Mononuclear cell (primary cell): ENCODE results near the gene AGRN. TPM values are rescaled to one million over a fixed set of nuclear protein-coding genes. Genes with fewer than 3 reads are reported as not detected.
"Not testable (repeated sequence)": the region's sequence is repeated elsewhere in the genome, so short reads cannot be mapped to it uniquely, and the experiment has no call there.

Experiments used
- H3K27me3 ChIP-seq: 2 replicates; pipeline ENCODE4 v1.6.0; 2011; ENCODE audit warnings: low read length, control low read depth; ENCODE audit not compliant: insufficient read depth
- H3K4me1 ChIP-seq: 2 replicates; pipeline ENCODE4 v1.5.1; 2011; ENCODE audit warnings: mild to moderate bottlenecking, low read length, control low read depth; ENCODE audit not compliant: insufficient read depth
- H3K4me3 ChIP-seq: 2 replicates; pipeline ENCODE4 v1.5.1; 2011; ENCODE audit warnings: mild to moderate bottlenecking, low read length, moderate library complexity
- H3K9me3 ChIP-seq: 2 replicates; pipeline ENCODE4 v1.5.1; 2011; ENCODE audit warnings: low read depth, mild to moderate bottlenecking, control low read depth, low read length
- total RNA-seq: library from RNA; depleted of rRNA; stranded (reverse); fragments of >200 nt; gene quantifications from one replicate; pipeline ENCODE4 v1.2.3, GENCODE V29; 2012

The AGRN gene
- total RNA-seq = 2.6 TPM

DNA sequence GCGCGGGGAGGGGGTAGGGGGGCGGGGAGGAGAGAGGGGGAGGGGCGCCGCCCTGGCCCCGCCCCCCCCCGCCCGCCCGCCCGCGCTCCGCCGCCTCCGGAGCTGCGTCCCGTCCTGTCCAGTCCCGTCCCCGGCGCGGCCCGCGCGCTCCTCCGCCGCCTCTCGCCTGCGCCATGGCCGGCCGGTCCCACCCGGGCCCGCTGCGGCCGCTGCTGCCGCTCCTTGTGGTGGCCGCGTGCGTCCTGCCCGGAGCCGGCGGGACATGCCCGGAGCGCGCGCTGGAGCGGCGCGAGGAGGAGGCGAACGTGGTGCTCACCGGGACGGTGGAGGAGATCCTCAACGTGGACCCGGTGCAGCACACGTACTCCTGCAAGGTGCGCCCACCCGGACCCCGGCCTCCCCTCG lies at the start of gene AGRN:
AGRN (plus strand) TSS at position 121 of the 405 bp plus-strand sequence; CDS start at position 174, 53 bp downstream.
- Histone ChIP-seq H3K9me3 (no peaks in the 10 kb centered on the region), H3K4me3 (peak within 1 kb of the TSS; percentile 32)

DNA sequence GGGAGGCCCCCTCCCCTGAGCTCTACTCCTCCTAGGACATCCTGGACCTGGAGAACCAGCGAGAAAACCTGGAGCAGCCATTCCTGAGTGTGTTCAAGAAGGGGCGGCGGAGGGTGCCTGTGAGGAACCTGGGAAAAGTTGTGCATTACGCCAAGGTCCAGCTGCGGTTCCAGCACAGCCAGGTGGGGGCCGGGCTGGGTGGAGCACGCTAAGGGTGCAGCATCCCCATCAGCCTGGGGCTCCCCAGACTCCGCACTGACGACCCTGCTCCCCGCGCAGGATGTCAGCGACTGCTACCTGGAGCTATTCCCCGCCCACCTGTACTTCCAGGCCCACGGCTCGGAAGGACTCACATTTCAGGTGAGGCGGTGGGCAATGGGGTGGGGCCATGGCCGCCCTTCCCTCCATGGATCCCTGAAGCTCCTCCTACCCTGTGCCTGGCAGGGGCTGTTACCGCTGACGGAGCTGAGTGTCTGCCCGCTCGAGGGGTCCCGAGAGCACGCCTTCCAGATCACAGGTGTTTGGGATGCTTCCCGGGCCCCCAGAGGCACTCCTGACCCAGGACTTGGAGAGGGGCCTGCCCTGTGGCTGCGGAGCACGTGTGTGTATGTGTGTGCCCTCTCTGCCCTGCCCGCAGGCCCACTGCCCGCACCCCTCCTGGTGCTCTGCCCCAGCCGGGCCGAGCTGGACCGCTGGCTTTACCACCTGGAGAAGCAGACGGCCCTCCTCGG lies 49.5 kb upstream of the AGRN start:
- Histone ChIP-seq H3K4me1 (peaks cover 19% of the 10 kb centered on the region), H3K4me3 (no peak overlapping the region), H3K9me3 (no peaks in the 10 kb centered on the region), H3K27me3 (peaks cover 6% of the 10 kb centered on the region)

More for the DNA sequence above, at the start of gene AGRN:
- Histone ChIP-seq H3K4me1 (peaks cover 12% of the 10 kb centered on the region), H3K27me3 (peaks cover 4% of the 10 kb centered on the region)

DNA sequence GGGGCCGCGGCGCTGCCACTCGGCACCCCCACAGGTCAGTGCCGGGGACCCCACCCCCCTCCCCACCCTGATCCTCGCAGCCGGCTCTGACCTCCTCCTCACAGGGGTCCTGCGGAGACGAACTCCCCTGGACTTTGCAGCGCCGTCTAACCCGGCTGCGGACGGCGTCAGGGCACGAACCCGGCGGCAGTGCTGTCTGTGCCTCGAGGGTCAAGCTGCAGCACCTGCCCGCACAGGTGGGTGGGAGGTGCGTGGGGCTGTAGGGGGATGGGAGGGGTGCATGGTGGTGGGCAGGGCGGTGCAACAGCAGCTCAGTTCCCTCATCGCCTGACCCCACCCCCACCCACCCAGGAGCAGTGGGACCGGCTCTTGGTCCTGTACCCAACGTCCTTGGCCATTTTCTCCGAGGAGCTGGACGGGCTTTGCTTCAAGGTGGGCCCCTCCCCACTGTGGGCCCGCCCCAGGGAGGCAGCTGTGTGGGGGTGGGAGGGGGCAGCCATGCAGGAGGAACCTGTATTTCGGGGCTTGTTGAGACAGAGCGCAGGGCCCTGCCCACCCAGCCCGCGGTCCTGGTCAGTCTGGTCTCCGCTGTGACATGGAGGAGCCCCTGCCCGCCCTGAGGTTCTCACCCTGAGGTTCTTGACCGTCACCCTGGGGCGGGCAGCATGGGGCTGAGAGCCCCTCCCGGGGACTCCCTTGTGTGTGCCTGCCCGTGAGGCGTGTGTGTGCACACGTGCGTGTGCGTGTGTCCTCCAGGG lies 48.8 kb upstream of the AGRN start:
- H3K4me3 ChIP-seq = no peak overlapping the region
- H3K4me1 ChIP-seq = peaks cover 19% of the 10 kb centered on the region
- peaks cover 6% of the 10 kb centered on the region for H3K27me3 ChIP-seq
- no peaks in the 10 kb centered on the region for H3K9me3 ChIP-seq

DNA sequence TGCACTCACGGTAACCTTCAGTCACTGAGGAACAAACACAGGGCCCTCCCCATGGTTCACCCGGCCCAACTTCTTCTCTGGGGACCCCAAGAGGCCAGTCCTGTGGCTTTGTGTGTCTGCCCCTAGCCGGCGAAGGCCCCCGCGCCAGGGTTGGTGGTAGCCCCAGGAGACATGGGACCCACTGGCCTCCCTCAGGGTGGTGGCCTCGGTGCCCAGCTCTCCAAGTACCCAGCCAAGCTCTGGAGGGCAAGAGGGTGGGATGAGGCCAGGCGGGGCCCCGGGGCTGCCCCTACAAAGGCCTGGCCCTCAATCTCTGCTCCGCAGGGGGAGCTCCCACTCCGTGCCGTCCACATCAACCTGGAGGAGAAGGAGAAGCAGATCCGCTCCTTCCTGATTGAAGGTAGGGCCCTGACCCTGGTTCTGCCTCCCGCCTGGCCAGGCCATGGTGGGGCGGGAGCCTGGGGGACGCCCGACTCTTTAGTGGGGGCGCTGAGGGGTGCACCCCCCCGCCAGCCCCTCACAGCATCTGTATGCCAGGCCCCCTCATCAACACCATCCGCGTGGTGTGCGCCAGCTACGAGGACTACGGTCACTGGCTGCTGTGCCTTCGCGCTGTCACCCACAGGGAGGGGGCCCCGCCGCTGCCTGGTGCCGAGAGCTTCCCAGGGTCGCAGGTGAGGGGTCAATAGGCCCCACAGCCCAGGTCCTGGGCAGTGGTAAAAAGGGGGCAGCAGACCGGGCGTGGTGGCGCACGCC lies 48.0 kb upstream of the AGRN start:
- peaks cover 6% of the 10 kb centered on the region for H3K27me3 ChIP-seq

DNA sequence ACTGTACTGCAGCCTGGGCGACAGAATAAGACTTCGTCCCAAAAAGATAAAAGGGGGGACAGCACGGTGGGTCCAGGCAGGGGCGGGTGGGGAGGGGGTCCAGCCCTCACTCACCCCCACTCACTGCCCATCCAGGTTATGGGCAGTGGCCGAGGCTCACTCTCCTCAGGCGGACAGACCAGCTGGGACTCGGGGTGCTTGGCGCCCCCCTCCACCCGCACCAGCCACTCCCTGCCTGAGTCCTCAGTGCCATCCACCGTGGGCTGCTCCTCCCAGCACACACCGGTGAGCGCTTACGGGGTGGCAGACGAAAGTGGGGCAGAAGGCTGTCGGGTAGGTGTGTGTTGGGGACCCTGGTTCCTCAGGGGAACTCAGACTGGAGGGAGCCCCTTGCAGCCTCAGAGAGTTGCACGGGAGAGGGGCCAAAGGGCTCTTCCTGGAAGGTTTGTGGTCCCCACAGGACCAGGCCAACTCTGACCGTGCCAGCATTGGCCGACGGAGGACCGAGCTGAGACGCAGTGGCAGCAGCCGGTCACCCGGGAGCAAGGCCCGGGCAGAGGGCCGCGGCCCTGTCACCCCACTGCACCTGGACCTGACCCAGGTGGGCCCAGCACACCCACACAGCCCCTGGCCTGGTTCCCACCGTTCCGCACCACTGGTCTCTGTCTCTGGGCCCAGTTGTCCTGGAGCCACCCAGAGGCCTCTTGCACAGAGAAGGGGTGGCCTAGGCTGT lies 47.0 kb upstream of the AGRN start:
- Histone ChIP-seq H3K27me3 (peaks cover 6% of the 10 kb centered on the region), H3K9me3 (no peaks in the 10 kb centered on the region), H3K4me3 (no peak overlapping the region), H3K4me1 (peaks cover 7% of the 10 kb centered on the region)

More for the DNA sequence above, 48.0 kb upstream of the AGRN start:
- Histone ChIP-seq H3K9me3 (no peaks in the 10 kb centered on the region), H3K4me1 (peaks cover 14% of the 10 kb centered on the region), H3K4me3 (no peak overlapping the region)

DNA sequence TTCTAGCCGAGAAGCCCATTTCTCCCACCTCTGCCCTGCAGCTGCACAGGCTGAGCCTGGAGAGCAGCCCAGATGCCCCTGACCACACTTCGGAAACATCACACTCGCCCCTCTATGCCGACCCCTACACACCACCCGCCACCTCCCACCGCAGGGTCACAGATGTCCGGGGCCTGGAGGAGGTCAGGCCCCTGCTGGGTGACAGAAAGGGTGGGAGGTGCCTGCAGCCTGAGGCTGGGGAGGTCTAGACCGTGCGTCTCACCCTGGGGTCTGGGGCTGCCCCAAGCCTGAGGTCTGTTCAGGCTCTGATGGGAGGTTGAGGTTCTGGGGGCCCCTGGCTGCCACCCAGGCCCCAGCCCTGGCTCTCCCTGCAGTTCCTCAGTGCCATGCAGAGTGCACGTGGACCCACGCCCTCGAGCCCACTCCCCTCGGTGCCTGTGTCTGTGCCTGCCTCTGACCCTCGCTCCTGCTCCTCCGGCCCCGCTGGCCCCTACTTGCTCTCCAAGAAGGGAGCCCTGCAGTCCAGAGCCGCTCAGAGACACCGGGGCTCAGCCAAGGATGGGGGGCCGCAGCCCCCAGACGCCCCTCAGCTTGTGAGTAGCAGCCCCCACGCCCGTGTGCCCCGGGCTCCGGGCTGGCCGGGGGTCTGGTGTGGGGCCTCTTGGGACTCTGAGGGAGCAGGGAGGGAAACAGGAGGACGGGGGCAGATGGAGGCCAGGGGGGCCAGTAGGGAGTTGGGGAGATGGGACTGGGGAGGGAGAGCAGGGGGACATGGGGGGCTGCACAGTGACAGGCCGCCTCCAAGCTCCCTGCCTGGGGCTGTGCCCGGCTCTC lies 46.2 kb upstream of the AGRN start:
- no peak overlapping the region for H3K4me3 ChIP-seq
- H3K4me1 ChIP-seq = peaks cover 7% of the 10 kb centered on the region
- no peaks in the 10 kb centered on the region for H3K9me3 ChIP-seq
- H3K27me3 ChIP-seq = peaks cover 6% of the 10 kb centered on the region

DNA sequence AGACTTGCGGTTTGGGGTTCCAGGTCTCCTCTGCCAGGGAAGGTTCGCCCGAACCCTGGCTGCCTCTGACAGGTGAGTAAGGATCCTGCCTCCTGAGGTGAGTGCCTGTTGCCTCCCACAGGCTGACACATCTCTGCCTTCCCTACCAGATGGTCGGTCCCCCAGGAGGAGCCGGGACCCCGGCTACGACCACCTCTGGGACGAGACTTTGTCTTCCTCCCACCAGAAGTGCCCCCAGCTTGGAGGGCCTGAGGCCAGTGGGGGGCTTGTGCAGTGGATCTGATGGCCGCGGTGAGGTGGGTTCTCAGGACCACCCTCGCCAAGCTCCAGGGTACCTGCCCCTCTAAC lies 45.7 kb upstream of the AGRN start:
- H3K27me3 ChIP-seq = peaks cover 6% of the 10 kb centered on the region
- peaks cover 7% of the 10 kb centered on the region for H3K4me1 ChIP-seq
- no peaks in the 10 kb centered on the region for H3K9me3 ChIP-seq
- no peak overlapping the region for H3K4me3 ChIP-seq

DNA sequence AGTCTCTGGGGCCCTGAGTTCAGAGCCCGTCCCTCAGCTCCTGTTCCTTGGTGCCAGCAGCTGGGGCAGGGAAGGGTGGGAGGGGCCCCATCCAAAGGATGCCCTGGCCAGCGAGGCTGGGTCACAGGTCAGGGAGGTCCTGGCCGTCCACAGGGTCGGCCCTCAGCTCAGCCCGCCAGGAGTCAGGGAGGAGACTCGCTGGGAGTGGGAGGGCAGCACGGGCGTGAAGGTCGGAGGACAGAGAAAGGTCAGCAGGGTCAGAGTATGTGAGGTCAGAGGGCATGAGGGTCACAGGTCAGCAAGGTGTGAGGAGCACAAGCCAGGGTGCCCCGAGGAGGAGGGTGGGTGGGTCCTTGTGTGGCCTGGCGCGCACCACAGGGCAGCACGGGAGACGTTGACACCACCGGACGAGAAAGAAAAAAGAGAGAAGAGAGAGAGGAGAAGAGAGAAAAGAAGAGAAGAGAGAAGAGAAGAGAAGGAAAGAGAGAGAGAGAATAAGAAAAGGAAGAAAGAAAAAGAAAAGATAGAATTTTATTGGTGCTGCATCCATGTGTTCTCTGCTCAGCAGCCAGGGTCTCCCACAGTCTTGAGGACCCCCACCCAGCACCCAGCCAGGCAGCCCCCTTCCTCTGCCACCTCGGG lies 45.1 kb upstream of the AGRN start:
- Histone ChIP-seq H3K4me1 (peaks cover 7% of the 10 kb centered on the region), H3K9me3 (no peaks in the 10 kb centered on the region), H3K4me3 (no peak overlapping the region), H3K27me3 (peaks cover 3% of the 10 kb centered on the region)

DNA sequence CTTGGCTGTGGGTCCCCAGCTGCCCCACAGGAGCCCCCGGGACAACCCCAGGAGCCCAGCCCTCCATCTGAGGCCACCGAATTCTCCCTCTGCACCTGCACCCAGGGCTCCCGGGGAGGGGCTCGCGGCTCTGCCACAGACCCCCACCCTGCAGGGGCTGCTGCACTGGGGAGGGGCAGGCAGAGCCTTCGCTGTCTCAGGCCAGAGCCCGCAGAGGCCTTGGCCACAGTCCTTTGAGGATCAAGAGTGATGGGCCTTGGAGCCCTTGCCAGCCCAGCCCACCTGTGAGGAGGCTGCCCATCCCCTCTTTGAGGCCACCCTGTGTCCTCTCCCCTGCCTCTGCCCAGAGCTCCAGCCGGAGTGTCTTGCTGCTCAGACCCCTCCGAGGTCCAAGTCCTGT lies 44.6 kb upstream of the AGRN start:
- Histone ChIP-seq H3K27me3 (peaks cover 3% of the 10 kb centered on the region), H3K4me1 (peaks cover 7% of the 10 kb centered on the region), H3K4me3 (no peak overlapping the region), H3K9me3 (no peaks in the 10 kb centered on the region)

DNA sequence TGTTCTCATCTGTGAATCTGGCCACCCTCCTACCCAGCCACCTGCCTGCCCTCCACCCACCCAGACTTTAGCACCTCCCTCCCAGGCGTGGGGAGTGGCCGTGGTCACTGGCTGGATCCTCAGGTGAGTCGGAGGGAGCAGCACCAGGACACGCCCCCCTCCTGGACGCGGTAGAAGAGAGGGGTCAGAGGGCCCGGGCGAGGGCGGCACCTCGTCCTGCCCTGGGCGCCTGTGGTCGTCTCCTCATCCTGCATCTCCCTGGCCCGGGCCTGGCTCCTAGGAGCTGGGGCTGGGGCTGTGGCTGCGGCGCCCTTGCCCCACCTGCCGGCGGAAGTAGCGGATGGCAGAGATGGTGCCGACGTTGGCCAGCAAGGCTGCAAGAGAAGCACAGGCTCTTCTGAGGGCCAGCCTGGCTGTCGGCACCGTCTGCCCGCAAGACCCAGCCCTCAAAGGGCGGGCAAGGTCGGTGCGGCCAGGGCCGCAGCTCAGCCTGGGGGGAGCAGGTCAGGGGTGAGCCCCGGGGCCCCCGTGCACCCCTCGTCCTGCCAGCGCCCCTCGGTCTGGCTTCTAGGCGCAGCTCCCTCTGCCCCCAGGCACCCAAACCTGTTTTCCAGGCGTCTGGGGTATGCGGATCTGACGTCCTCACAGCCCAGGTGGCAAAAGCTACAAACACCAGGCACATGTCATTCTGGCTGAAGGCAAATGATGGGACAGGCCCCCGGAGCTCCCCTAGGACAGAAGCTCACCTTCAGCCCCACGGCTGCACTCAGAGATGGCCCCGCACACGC lies 43.8 kb upstream of the AGRN start:
- Histone ChIP-seq H3K4me3 (no peak overlapping the region), H3K27me3 (peaks cover 3% of the 10 kb centered on the region), H3K9me3 (no peaks in the 10 kb centered on the region), H3K4me1 (peaks cover 7% of the 10 kb centered on the region)

DNA sequence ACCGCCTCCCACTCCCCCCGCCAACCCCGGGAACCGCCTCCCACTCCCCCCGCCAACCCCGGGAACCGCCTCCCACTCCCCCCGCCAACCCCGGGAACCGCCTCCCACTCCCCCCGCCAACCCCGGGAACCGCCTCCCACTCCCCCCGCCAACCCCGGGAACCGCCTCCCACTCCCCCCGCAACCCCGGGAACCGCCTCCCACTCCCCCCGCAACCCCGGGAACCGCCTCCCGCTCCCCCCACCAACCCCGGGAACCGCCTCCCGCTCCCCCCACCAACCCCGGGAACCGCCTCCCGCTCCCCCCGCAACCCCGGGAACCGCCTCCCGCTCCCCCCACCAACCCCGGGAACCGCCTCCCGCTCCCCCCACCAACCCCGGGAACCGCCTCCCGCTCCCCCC lies 43.1 kb upstream of the AGRN start:
- not testable (repeated sequence) for H3K4me1 ChIP-seq, H3K9me3 ChIP-seq, H3K27me3 ChIP-seq, H3K4me3 ChIP-seq

DNA sequence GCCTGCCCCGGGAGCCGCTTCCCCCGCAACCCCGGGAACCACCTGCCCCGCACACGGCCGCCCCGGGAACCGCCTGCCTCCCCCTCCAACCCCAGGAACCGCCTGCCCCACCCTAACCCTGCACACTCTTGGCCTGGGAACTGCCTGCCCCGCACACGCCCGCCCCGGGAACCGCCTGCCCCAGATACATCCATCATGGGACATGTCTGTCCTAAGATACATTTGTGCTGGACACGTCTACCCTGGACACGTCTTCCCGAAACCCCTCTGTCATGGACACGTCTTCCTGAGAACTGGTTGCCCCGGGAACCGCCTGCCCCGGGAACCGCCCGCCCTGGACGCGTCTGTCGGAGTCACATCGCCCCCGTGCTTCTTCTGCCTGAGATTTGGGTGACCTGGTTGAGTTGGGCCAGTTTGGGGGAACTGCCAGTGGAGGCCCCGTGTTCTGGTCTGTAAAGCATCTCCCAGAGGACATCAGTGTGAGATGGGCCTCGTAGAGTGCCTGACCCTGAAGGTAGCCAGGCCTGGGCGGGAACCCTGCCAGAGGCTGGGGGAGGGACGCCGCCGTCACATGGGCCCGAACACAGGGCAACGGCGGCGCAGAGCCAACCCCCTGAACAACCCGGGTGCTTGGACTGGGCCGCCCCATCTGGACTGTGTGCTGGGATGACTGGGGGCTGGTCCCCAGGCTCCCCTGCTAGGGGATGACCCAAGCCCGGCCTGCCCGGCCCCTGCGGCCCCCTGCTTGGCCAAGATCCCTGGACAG lies 41.7 kb upstream of the AGRN start:
- Histone ChIP-seq H3K9me3 (no peaks in the 10 kb centered on the region), H3K4me3 (no peak overlapping the region), H3K27me3 (no peaks in the 10 kb centered on the region), H3K4me1 (peaks cover 7% of the 10 kb centered on the region)
